ENCODE data around the gene NRXN3.

DNA sequence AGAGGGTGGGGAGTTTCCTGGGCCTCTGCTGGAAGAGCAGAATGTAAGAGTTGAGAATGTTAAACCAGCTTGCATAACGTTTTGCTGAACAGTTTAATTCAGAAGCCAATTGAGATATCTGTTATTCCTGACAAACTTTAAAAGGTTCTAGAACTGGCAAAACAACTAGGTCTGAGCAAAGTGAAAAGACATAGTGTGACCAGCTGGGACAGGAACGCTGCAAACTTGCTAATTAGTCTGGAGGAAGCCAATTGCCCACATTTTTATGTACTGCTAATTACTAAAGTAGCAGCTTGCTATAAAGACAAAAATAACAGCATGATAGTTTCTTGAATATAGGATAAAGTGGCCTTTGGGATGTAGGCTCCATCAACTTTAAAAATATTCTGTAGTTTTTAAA is 704.9 kb downstream of the NRXN3 start:
- TF ChIP-seq EZH2 (IDR thresholded peaks at IDR 0.05; ENCODE audit: borderline replicate concordance, insufficient read depth, low read length, poor library complexity, severe bottlenecking) (no peak), EP300 (conservative IDR thresholded peaks at IDR 0.05; ENCODE audit: poor library complexity, severe bottlenecking) (no peak), POLR2AphosphoS5 (IDR thresholded peaks at IDR 0.05) (no peak), RAD21 (conservative IDR thresholded peaks at IDR 0.05) (no peak), SMC3 (conservative IDR thresholded peaks at IDR 0.05; ENCODE audit: poor library complexity) (no peak), MXI1 (conservative IDR thresholded peaks at IDR 0.05; ENCODE audit: poor library complexity, severe bottlenecking) (no peak)
- TF ChIP-seq, protein P1, sequence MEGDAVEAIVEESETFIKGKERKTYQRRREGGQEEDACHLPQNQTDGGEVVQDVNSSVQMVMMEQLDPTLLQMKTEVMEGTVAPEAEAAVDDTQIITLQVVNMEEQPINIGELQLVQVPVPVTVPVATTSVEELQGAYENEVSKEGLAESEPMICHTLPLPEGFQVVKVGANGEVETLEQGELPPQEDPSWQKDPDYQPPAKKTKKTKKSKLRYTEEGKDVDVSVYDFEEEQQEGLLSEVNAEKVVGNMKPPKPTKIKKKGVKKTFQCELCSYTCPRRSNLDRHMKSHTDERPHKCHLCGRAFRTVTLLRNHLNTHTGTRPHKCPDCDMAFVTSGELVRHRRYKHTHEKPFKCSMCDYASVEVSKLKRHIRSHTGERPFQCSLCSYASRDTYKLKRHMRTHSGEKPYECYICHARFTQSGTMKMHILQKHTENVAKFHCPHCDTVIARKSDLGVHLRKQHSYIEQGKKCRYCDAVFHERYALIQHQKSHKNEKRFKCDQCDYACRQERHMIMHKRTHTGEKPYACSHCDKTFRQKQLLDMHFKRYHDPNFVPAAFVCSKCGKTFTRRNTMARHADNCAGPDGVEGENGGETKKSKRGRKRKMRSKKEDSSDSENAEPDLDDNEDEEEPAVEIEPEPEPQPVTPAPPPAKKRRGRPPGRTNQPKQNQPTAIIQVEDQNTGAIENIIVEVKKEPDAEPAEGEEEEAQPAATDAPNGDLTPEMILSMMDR (IDR thresholded peaks at IDR 0.05; ENCODE audit: poor library complexity, severe bottlenecking): no peak
- TF ChIP-seq, protein P2, sequence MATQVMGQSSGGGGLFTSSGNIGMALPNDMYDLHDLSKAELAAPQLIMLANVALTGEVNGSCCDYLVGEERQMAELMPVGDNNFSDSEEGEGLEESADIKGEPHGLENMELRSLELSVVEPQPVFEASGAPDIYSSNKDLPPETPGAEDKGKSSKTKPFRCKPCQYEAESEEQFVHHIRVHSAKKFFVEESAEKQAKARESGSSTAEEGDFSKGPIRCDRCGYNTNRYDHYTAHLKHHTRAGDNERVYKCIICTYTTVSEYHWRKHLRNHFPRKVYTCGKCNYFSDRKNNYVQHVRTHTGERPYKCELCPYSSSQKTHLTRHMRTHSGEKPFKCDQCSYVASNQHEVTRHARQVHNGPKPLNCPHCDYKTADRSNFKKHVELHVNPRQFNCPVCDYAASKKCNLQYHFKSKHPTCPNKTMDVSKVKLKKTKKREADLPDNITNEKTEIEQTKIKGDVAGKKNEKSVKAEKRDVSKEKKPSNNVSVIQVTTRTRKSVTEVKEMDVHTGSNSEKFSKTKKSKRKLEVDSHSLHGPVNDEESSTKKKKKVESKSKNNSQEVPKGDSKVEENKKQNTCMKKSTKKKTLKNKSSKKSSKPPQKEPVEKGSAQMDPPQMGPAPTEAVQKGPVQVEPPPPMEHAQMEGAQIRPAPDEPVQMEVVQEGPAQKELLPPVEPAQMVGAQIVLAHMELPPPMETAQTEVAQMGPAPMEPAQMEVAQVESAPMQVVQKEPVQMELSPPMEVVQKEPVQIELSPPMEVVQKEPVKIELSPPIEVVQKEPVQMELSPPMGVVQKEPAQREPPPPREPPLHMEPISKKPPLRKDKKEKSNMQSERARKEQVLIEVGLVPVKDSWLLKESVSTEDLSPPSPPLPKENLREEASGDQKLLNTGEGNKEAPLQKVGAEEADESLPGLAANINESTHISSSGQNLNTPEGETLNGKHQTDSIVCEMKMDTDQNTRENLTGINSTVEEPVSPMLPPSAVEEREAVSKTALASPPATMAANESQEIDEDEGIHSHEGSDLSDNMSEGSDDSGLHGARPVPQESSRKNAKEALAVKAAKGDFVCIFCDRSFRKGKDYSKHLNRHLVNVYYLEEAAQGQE (IDR thresholded peaks at IDR 0.05; ENCODE audit: borderline replicate concordance): no peak
